ENCODE data around the gene EFNA5. TPM values are rescaled to one million over a fixed set of nuclear protein-coding genes. Genes with fewer than 3 reads are reported as not detected.

The EFNA5 gene
- total and polyA plus RNA-seq, 2 experiments from 2014 or later, result 8.5 to 18.8 TPM

- H3K4me1 ChIP-seq (ENCODE audit: insufficient read depth), result no peaks in the 10 kb centered on the region
- no peak for DNase-seq (ENCODE audit: low spot score)
- no peak for TF ChIP-seq EZH2 (IDR thresholded peaks at IDR 0.05; ENCODE audit: borderline replicate concordance)
- TF ChIP-seq, protein P1, sequence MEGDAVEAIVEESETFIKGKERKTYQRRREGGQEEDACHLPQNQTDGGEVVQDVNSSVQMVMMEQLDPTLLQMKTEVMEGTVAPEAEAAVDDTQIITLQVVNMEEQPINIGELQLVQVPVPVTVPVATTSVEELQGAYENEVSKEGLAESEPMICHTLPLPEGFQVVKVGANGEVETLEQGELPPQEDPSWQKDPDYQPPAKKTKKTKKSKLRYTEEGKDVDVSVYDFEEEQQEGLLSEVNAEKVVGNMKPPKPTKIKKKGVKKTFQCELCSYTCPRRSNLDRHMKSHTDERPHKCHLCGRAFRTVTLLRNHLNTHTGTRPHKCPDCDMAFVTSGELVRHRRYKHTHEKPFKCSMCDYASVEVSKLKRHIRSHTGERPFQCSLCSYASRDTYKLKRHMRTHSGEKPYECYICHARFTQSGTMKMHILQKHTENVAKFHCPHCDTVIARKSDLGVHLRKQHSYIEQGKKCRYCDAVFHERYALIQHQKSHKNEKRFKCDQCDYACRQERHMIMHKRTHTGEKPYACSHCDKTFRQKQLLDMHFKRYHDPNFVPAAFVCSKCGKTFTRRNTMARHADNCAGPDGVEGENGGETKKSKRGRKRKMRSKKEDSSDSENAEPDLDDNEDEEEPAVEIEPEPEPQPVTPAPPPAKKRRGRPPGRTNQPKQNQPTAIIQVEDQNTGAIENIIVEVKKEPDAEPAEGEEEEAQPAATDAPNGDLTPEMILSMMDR (IDR thresholded peaks at IDR 0.05; ENCODE audit: poor library complexity), result no peak
- TF ChIP-seq EZH2phosphoT487 (IDR thresholded peaks at IDR 0.05; ENCODE audit: low read depth, severe bottlenecking, unreplicated experiment), result no peak
- no peaks in the 10 kb centered on the region for H3K9me3 ChIP-seq (ENCODE audit: low read depth)
- H3K79me2 ChIP-seq, result peaks cover 82% of the 10 kb centered on the region
- H3K9me2 ChIP-seq (replicated peaks; ENCODE audit: insufficient read depth), result no peaks in the 10 kb centered on the region
- no peak overlapping the region for H3K27ac ChIP-seq
- H3K27me3 ChIP-seq, result no peaks in the 10 kb centered on the region
- no peak overlapping the region for H3K4me2 ChIP-seq
- H4K20me1 ChIP-seq (ENCODE audit: insufficient read depth, poor library complexity, severe bottlenecking), result peaks cover 19% of the 10 kb centered on the region
- no peak overlapping the region for H2AFZ ChIP-seq
- H3K36me3 ChIP-seq (replicated peaks; ENCODE audit: insufficient read depth, low read depth), result no peaks in the 10 kb centered on the region
- WGBS (ENCODE audit: low lambda C conversion rate, missing lambda C conversion rate), result 85% methylated on average over 4 of the region's 4 CpGs
- H3K4me3 ChIP-seq, result no peak overlapping the region
Measured at GRCh38 chr5:107616213-107616612, 54.5 kb downstream of the EFNA5 start.

DNA sequence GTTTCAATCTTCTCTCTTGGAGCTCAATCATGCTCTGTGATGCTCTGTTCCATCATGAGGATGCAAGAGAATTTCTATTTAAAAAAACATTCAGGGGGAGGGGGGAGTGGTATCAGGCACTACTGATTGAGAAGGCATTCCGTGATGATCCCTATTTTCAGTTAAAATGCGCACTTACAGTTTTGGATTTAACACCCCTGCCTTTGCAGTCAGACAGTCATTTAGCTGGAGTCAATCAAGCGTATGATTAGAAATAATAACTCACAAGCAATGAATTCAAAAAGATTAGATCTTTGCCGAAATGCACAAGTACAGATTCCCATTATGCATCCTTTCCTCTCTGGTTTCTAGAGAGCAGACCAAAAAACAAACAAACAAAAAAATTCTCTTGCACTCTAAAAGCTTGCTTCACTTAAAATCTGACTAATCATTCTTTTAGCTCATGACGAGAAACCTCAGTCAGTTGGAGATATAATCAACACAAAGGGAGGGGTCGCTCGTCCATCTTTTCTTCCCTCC is 55.4 kb downstream of the EFNA5 start:
- Histone ChIP-seq H3K9me3 (ENCODE audit: low read depth) (no peaks in the 10 kb centered on the region), H3K27me3 (no peaks in the 10 kb centered on the region), H2AFZ (no peak overlapping the region), H3K9me2 (replicated peaks; ENCODE audit: insufficient read depth) (no peaks in the 10 kb centered on the region), H3K4me3 (no peak overlapping the region), H3K79me2 (peaks cover 82% of the 10 kb centered on the region), H3K4me1 (ENCODE audit: insufficient read depth) (no peaks in the 10 kb centered on the region), H4K20me1 (ENCODE audit: insufficient read depth, poor library complexity, severe bottlenecking) (peaks cover 15% of the 10 kb centered on the region), H3K27ac (no peak overlapping the region), H3K36me3 (replicated peaks; ENCODE audit: insufficient read depth, low read depth) (no peaks in the 10 kb centered on the region), H3K4me2 (no peak overlapping the region)
- no peak for DNase-seq (ENCODE audit: low spot score)
- TF ChIP-seq, protein P1 (IDR thresholded peaks at IDR 0.05; ENCODE audit: poor library complexity), result no peak
- no peak for TF ChIP-seq EZH2 (IDR thresholded peaks at IDR 0.05; ENCODE audit: borderline replicate concordance)
- TF ChIP-seq EZH2phosphoT487 (IDR thresholded peaks at IDR 0.05; ENCODE audit: low read depth, severe bottlenecking, unreplicated experiment), result no peak
- WGBS (ENCODE audit: low lambda C conversion rate, missing lambda C conversion rate), result 84% methylated on average over 7 of the region's 7 CpGs

DNA sequence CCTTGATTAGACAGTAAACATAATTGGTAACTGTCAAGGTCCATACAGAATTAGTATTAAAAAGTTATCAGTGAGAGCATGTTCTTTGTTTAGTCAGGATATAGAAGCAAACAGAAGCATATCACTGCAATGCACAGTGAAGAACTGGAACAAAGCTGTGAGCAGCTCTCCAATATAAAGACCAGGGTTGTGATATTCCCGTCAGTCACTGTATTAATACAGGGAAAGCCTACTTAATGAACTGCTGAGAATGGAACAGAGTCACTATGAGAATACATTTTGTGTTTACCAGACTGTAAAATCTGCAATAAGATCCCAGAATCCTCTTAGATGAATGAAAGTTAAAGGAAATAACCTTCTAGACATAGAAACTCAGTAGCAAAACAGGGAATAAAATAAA is 58.2 kb downstream of the EFNA5 start:
- Histone ChIP-seq H3K4me3 (no peak overlapping the region), H4K20me1 (ENCODE audit: insufficient read depth, poor library complexity, severe bottlenecking) (peaks cover 4% of the 10 kb centered on the region), H2AFZ (no peak overlapping the region), H3K4me1 (ENCODE audit: insufficient read depth) (peaks cover 1% of the 10 kb centered on the region), H3K27ac (no peak overlapping the region), H3K79me2 (peaks cover 85% of the 10 kb centered on the region), H3K9me2 (replicated peaks; ENCODE audit: insufficient read depth) (no peaks in the 10 kb centered on the region), H3K36me3 (replicated peaks; ENCODE audit: insufficient read depth, low read depth) (no peaks in the 10 kb centered on the region), H3K27me3 (no peaks in the 10 kb centered on the region), H3K4me2 (no peak overlapping the region), H3K9me3 (ENCODE audit: low read depth) (no peaks in the 10 kb centered on the region)
- 71% methylated on average over 1 of the region's 1 CpG for WGBS (ENCODE audit: low lambda C conversion rate, missing lambda C conversion rate)
- TF ChIP-seq, protein P1 (IDR thresholded peaks at IDR 0.05; ENCODE audit: poor library complexity), result no peak
- TF ChIP-seq EZH2 (IDR thresholded peaks at IDR 0.05; ENCODE audit: borderline replicate concordance) (no peak), EZH2phosphoT487 (IDR thresholded peaks at IDR 0.05; ENCODE audit: low read depth, severe bottlenecking, unreplicated experiment) (no peak)
- DNase-seq (ENCODE audit: low spot score), result no peak
